ENCODE data around the gene GADL1. TPM values are rescaled to one million over a fixed set of nuclear protein-coding genes. Genes with fewer than 3 reads are reported as not detected.

The GADL1 gene
- total and polyA plus RNA-seq, 9 donors: 0.01 to 13.3 (median 0.23) TPM; not detected in 3

DNA sequence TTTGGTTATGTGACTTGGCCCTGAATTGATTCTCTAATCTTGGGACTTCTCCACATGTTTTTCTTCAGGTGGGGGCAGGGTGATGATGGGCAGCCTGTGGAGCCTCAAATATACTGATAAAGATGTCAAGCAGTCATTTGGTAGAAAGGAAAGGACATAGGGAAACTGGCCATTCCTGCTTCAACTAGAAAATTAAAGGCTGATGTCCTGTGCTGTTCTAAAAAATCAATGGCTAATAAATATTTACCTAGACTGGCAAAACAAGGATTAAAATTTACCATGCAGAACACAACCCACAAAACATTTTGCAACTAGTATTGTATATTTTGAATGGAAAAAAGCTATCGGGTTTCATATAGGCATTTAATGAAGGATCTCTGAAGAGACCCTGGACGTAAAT is 133.7 kb downstream of the GADL1 start:
- Histone ChIP-seq H3K36me3 (no peaks in the 10 kb centered on the region), H3K27ac (no peak overlapping the region), H3K4me1 (ENCODE audit: insufficient read depth) (no peaks in the 10 kb centered on the region), H3K9me3 (no peaks in the 10 kb centered on the region), H3K4me3 (no peak overlapping the region), H3K27me3 (no peaks in the 10 kb centered on the region)
- WGBS, 3 donors: 94 to 99% (median 94%) methylated on average over 2 of the region's 2 CpGs
- no peak for DNase-seq
- intact Hi-C loops (cut with DNase I): no loop called here
- TF ChIP-seq POLR2A (IDR thresholded peaks at IDR 0.05) (no peak), CTCF (IDR thresholded peaks at IDR 0.05) (no peak)

- Histone ChIP-seq H3K36me3 (no peaks in the 10 kb centered on the region), H3K4me1 (ENCODE audit: insufficient read depth) (no peaks in the 10 kb centered on the region), H3K27ac (no peak overlapping the region), H3K27me3 (no peaks in the 10 kb centered on the region), H3K9me3 (no peaks in the 10 kb centered on the region), H3K4me3 (no peak overlapping the region)
- intact Hi-C loops (cut with DNase I): no loop called here
- DNase-seq: no peak
- WGBS, 3 donors: 70 to 74% (median 74%) methylated on average over 3 of the region's 3 CpGs
- no peak for TF ChIP-seq EP300 (IDR thresholded peaks at IDR 0.05)
- TF ChIP-seq POLR2A (IDR thresholded peaks at IDR 0.05): no peak
- no peak for TF ChIP-seq CTCF (IDR thresholded peaks at IDR 0.05)
These were observed 134.3 kb downstream of the GADL1 start for GRCh38 chr3:30760040-30760695.

DNA sequence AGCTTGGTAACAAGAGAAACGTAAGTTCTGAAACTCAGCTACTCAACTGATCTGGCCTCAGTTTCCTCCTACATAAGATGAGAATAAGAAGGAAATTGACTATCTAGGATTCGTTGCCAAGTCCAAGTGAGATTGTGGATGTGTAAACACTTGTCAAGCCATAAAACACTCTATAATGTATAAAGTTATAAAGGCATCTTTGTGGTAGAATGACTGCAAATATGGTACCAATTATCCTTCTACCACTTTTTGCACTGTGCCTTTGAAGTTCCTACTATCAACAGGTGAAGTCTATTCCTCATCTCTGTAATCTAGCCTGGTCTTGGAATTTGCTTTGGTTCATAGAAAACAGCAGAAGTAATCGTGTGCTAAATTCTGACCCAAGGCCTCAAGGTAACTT is 138.2 kb downstream of the GADL1 start:
- Histone ChIP-seq H3K27me3 (no peaks in the 10 kb centered on the region), H3K27ac (no peak overlapping the region), H3K4me3 (no peak overlapping the region), H3K9me3 (no peaks in the 10 kb centered on the region), H3K4me1 (ENCODE audit: insufficient read depth) (no peaks in the 10 kb centered on the region), H3K36me3 (no peaks in the 10 kb centered on the region)
- TF ChIP-seq CTCF (IDR thresholded peaks at IDR 0.05): no peak
- no peak for DNase-seq
- 81 to 87% (median 84%) methylated on average over 3 of the region's 3 CpGs for WGBS, 3 donors
- intact Hi-C loops (cut with DNase I): no loop called here

GRCh38 chr3:30754426-30754825 is 140.0 kb downstream of the GADL1 start:
- no peaks in the 10 kb centered on the region for H3K27me3 ChIP-seq
- DNase-seq: no peak
- intact Hi-C loops (cut with DNase I): loop anchor here in 1 of 4 donors (5.0 kb wide), 1 partner anchor 712 kb away; no protein-coding TSS in a partner anchor
- H3K27ac ChIP-seq: no peak overlapping the region
- H3K4me1 ChIP-seq (ENCODE audit: insufficient read depth): no peaks in the 10 kb centered on the region
- no peak for TF ChIP-seq POLR2A (IDR thresholded peaks at IDR 0.05)
- no peak for TF ChIP-seq CTCF (IDR thresholded peaks at IDR 0.05)
- TF ChIP-seq EP300 (IDR thresholded peaks at IDR 0.05): no peak
- H3K4me3 ChIP-seq: no peak overlapping the region
- H3K36me3 ChIP-seq: no peaks in the 10 kb centered on the region
- WGBS, 3 donors: 26 to 42% (median 35%) methylated on average over 4 of the region's 4 CpGs
- H3K9me3 ChIP-seq: no peaks in the 10 kb centered on the region
